ENCODE measurements around the gene OPALIN.

GRCh38 chr10:96337106-96337505 is 21.7 kb downstream of the OPALIN start:
- TF ChIP-seq REST (IDR thresholded peaks at IDR 0.05; ENCODE audit: insufficient read depth in 1 of 2, low read depth in 2 of 2, low read length in 1 of 2) (no peak), POLR2AphosphoS5 (IDR thresholded peaks at IDR 0.05; ENCODE audit: low read depth, low read length) (no peak), CTCF (IDR thresholded peaks at IDR 0.05) (no peak), SIN3A (IDR thresholded peaks at IDR 0.05; ENCODE audit: borderline replicate concordance, insufficient read depth, low read depth, low read length) (no peak)

All from Panc1 (cell line).